Tibial nerve (tissue), 4 donors: ENCODE results near the gene KCNA10. TPM values are rescaled to one million over a fixed set of nuclear protein-coding genes. Genes with fewer than 3 reads are reported as not detected.

ENCODE experiments used
- DNase-seq, 2 donors: peaks; one replicate each; pipeline ENCODE4 v3.0.0-alpha.2; 2019; ENCODE audit warnings: low spot score in 2 of 2
- H3K27ac ChIP-seq, 4 donors: fragments of 200-600 bp; sonication (generic) in 3 of 4; one replicate each; pipeline ENCODE4 v1.5.1; 2017 to 2019; ENCODE audit warnings: mild to moderate bottlenecking in 1 of 4
- H3K27me3 ChIP-seq, 2 donors: fragments of 200-600 bp; sonication (generic) in 1 of 2; one replicate each; pipeline versions ENCODE4 v1.5.1 to v1.6.0; 2017 to 2019
- H3K36me3 ChIP-seq, 3 donors: fragments of 200-600 bp; sonication (generic); one replicate each; pipeline ENCODE4 v1.5.1; 2018 to 2019
- H3K4me1 ChIP-seq, 4 donors: fragments of 200-600 bp; sonication (generic) in 3 of 4; one replicate each; pipeline ENCODE4 v1.5.1; 2017 to 2019
- H3K4me3 ChIP-seq, 4 donors: fragments of 200-600 bp; sonication (generic) in 3 of 4; one replicate each; pipeline ENCODE4 v1.5.1; 2017 to 2019; ENCODE audit warnings: mild to moderate bottlenecking in 1 of 4, moderate library complexity in 1 of 4
- H3K9me3 ChIP-seq, 4 donors: fragments of 200-600 bp; sonication (generic) in 3 of 4; one replicate each; pipeline ENCODE4 v1.5.1; 2017 to 2019
- EP300 ChIP-seq, 2 donors: sonication (generic); formaldehyde crosslinking; IDR thresholded peaks; one replicate each; pipeline ENCODE4 v1.6.1; 2017; ENCODE audit warnings: antibody characterized with exemption in 2 of 2, mild to moderate bottlenecking in 1 of 2
- POLR2A ChIP-seq, 2 donors: fragments of 450-650 bp; IDR thresholded peaks; one replicate each; pipeline ENCODE4 v1.6.1; 2017; ENCODE audit warnings: antibody characterized with exemption in 2 of 2, mild to moderate bottlenecking in 2 of 2, moderate library complexity in 2 of 2
- WGBS, 2 donors: methylation state at CpG; one replicate each; pipeline ENCODE4 v1.1.5; 2018; 5-methylcytosine and 5-hydroxymethylcytosine counted together
- total RNA-seq, 4 donors: library from RNA; depleted of rRNA; stranded (reverse); fragments of >200 nt; gene quantifications; one replicate each; pipeline ENCODE4 v1.1.0, GENCODE V29; 2016
- TF ChIP-seq, protein P1 (sequence below), 5 experiments: fragments of 200-600 bp in 3 of 5; fragments of 450-650 bp in 2 of 5; sonication (generic) in 3 of 5; IDR thresholded peaks; one replicate each; pipeline ENCODE4 v1.5.1; 2016 to 2019; ENCODE audit warnings: antibody characterized with exemption in 5 of 5, mild to moderate bottlenecking in 3 of 5, moderate library complexity in 2 of 5

Gene KCNA10
- total RNA-seq, 4 donors from 2014 or later: not detected

DNA sequence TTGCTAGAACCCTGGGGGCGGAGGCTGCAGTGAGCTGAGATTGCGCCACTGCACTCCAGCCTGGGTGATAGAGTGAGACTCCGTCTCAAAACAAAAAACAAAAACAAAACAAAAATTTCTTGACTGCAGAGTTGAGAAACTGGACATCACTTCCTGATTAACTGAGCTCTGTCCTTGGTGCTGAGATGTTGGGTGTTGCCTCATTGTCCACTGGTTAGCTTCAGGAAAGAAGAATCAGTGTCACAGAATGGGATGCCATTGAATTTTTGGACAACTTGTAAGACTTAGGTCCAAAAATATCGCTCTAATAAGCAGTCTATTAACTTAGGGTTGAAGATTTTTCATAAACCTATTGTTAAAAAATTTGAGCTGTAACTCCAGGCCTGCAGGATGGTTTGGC lies 23.8 kb upstream of the KCNA10 start:
- Histone ChIP-seq H3K4me3 (no peak overlapping the region), H3K27ac (no peak overlapping the region), H3K36me3 (no peaks in the 10 kb centered on the region), H3K9me3 (no peaks in the 10 kb centered on the region), H3K4me1 (no peaks in the 10 kb centered on the region), H3K27me3 (peaks cover 0 to 2% of the 10 kb centered on the region in 2 donors)
- DNase-seq: no peak
- TF ChIP-seq, protein P1, sequence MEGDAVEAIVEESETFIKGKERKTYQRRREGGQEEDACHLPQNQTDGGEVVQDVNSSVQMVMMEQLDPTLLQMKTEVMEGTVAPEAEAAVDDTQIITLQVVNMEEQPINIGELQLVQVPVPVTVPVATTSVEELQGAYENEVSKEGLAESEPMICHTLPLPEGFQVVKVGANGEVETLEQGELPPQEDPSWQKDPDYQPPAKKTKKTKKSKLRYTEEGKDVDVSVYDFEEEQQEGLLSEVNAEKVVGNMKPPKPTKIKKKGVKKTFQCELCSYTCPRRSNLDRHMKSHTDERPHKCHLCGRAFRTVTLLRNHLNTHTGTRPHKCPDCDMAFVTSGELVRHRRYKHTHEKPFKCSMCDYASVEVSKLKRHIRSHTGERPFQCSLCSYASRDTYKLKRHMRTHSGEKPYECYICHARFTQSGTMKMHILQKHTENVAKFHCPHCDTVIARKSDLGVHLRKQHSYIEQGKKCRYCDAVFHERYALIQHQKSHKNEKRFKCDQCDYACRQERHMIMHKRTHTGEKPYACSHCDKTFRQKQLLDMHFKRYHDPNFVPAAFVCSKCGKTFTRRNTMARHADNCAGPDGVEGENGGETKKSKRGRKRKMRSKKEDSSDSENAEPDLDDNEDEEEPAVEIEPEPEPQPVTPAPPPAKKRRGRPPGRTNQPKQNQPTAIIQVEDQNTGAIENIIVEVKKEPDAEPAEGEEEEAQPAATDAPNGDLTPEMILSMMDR (IDR thresholded peaks at IDR 0.05): no peak
- TF ChIP-seq EP300 (IDR thresholded peaks at IDR 0.05): no peak
- no peak for TF ChIP-seq POLR2A (IDR thresholded peaks at IDR 0.05)
- 50 to 56% methylated on average over 4 of the region's 4 CpGs for WGBS, 2 donors

DNA sequence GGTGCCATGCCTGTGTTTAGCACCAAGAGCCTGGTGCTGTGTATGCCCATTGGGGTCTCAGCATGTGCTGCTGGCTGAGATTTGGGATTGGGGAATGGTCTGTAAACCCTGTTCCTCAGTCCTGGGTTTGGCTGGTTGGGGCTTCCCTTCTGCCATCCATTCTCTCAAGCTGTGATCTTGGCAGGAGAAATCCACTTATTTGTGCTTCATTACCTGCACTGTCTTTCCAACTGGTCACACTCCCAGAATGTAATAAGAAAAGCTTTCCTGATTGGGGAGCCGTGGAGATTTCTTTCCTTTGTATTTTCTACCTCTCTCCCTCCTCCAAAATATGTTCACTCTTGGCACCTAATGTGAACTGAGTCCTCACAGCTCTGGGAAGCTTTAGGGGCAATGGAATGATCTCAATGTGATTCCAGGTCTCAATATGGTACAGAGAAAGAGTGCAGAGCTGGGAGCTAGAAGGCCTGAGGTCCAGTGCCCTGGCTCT lies 23.0 kb upstream of the KCNA10 start:
- no peaks in the 10 kb centered on the region for H3K9me3 ChIP-seq
- no peaks in the 10 kb centered on the region for H3K4me1 ChIP-seq
- no peak overlapping the region for H3K4me3 ChIP-seq
- peaks cover 0 to 2% of the 10 kb centered on the region in 2 donors for H3K27me3 ChIP-seq
- no peaks in the 10 kb centered on the region for H3K36me3 ChIP-seq
- TF ChIP-seq, protein P1 (IDR thresholded peaks at IDR 0.05): no peak
- TF ChIP-seq POLR2A (IDR thresholded peaks at IDR 0.05): no peak
- TF ChIP-seq EP300 (IDR thresholded peaks at IDR 0.05): no peak
- no peak for DNase-seq
- WGBS, 2 donors: 28 to 78% methylated on average over 1 of the region's 1 CpG
- no peak overlapping the region for H3K27ac ChIP-seq

DNA sequence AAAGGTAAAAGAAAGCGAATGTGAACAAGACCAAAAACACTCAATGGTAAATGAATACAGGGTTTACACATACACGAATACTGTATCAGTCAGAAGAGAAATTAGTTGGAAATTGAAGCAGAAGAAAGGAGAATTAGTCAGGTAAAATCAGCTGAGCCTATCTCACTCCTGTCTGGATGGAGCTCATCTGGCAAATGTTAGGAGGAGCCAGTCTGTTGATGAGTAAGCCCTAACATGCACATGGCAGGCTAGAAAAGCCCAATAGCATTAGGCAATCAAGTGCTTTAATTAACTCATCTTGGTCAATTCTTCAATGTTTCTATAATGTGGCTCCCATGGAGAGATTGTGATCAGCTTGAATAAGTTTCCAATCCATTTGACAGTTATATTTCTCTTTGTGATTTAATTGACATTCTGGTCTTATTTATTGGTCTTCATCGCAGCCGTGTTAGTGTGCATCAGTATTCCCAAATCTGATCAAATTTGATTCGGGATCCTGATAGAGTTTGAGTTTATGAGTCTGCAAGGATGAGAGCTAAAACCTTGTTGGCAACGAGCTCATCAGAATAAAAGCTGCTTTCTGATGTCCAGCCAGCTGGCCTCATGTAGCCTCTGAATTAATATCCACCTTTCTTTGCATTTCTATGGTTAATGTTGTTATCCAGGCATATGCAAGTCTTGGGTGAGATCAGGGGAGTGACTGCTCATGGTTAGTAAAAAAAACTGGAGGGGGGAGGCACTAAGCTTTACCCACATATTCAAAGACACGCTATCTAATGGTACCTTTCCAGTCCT lies 22.1 kb upstream of the KCNA10 start:
- TF ChIP-seq, protein P1 (IDR thresholded peaks at IDR 0.05): no peak
- no peak for TF ChIP-seq POLR2A (IDR thresholded peaks at IDR 0.05)
- TF ChIP-seq EP300 (IDR thresholded peaks at IDR 0.05): no peak
- no peaks in the 10 kb centered on the region for H3K4me1 ChIP-seq
- no peak overlapping the region for H3K4me3 ChIP-seq
- no peak for DNase-seq
- 72 to 80% methylated on average over 7 of the region's 7 CpGs for WGBS, 2 donors
- H3K27me3 ChIP-seq: peaks cover 0 to 2% of the 10 kb centered on the region in 2 donors
- H3K9me3 ChIP-seq: no peaks in the 10 kb centered on the region
- no peaks in the 10 kb centered on the region for H3K36me3 ChIP-seq
- no peak overlapping the region for H3K27ac ChIP-seq

DNA sequence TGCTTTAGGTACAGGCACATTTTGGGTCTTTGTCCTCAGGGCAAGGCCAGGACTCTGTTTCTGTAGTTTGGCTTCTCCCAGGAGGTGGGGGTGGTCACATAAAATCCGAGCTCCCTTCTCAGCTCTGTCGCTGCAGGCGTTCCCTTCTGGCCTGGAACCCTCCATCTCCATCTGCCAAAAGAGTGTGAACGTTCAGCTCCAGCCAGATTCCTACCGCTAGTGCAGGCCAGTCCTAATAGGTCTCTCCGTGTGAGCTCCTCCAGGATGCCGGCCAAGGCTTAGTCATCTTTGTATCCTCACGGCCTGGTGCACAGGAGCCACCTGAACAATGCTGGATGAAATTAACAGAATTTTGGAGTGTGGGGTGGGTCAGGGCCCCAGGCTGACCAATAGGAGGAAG lies 19.9 kb upstream of the KCNA10 start:
- Histone ChIP-seq H3K27me3 (peaks cover 0 to 2% of the 10 kb centered on the region in 2 donors), H3K4me3 (no peak overlapping the region), H3K9me3 (no peaks in the 10 kb centered on the region), H3K4me1 (no peaks in the 10 kb centered on the region), H3K27ac (no peak overlapping the region), H3K36me3 (no peaks in the 10 kb centered on the region)
- 74 to 80% methylated on average over 8 of the region's 8 CpGs for WGBS, 2 donors
- no peak for TF ChIP-seq EP300 (IDR thresholded peaks at IDR 0.05)
- TF ChIP-seq, protein P1 (IDR thresholded peaks at IDR 0.05): no peak
- no peak for TF ChIP-seq POLR2A (IDR thresholded peaks at IDR 0.05)
- no peak for DNase-seq

DNA sequence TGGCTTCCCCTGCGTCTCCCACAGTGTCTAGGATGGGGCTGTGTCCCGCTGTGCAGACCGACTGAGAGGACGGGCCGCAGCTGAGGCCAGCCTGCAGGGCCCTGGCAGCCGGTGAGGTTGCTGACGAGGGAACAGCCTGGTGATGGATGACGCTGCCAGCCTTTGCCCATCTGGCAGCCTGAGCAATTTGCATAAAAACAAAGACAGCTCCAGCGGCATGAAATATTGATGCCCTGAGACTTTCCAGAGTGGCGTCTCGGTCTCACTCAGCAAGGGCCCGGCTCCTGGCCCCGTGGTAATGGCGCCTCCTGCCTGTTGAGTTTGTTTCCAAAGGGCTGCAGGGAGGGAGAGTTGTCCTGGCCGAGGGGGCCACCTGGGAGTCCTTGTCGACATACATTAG lies 19.1 kb upstream of the KCNA10 start:
- H3K27ac ChIP-seq: no peak overlapping the region
- no peaks in the 10 kb centered on the region for H3K9me3 ChIP-seq
- no peaks in the 10 kb centered on the region for H3K4me1 ChIP-seq
- TF ChIP-seq EP300 (IDR thresholded peaks at IDR 0.05): no peak
- TF ChIP-seq POLR2A (IDR thresholded peaks at IDR 0.05): no peak
- TF ChIP-seq, protein P1 (IDR thresholded peaks at IDR 0.05): no peak
- no peak for DNase-seq
- H3K4me3 ChIP-seq: no peak overlapping the region
- peaks cover 0 to 2% of the 10 kb centered on the region in 2 donors for H3K27me3 ChIP-seq
- WGBS, 2 donors: 64 to 75% methylated on average over 4 to 16 of the region's 16 CpGs
- H3K36me3 ChIP-seq: no peaks in the 10 kb centered on the region
